ENCODE data around the gene TENT4A. TPM values are rescaled to one million over a fixed set of nuclear protein-coding genes. Genes with fewer than 3 reads are reported as not detected.

Gene TENT4A
- total and polyA plus RNA-seq, 2 experiments from 2014 or later, result 6.7 to 27.0 TPM

GRCh38 chr5:6678385-6678784 lies 34.8 kb upstream of the TENT4A start:
- TF ChIP-seq, protein P1, sequence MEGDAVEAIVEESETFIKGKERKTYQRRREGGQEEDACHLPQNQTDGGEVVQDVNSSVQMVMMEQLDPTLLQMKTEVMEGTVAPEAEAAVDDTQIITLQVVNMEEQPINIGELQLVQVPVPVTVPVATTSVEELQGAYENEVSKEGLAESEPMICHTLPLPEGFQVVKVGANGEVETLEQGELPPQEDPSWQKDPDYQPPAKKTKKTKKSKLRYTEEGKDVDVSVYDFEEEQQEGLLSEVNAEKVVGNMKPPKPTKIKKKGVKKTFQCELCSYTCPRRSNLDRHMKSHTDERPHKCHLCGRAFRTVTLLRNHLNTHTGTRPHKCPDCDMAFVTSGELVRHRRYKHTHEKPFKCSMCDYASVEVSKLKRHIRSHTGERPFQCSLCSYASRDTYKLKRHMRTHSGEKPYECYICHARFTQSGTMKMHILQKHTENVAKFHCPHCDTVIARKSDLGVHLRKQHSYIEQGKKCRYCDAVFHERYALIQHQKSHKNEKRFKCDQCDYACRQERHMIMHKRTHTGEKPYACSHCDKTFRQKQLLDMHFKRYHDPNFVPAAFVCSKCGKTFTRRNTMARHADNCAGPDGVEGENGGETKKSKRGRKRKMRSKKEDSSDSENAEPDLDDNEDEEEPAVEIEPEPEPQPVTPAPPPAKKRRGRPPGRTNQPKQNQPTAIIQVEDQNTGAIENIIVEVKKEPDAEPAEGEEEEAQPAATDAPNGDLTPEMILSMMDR (IDR thresholded peaks at IDR 0.05; ENCODE audit: low read depth, low read length), result no peak
- Histone ChIP-seq H3K4me3 (no peak overlapping the region), H3K27ac (no peak overlapping the region), H3K4me1 (ENCODE audit: low read depth) (no peaks in the 10 kb centered on the region), H3K36me3 (no peaks in the 10 kb centered on the region), H3K9me3 (ENCODE audit: low read depth) (no peaks in the 10 kb centered on the region), H3K27me3 (no peaks in the 10 kb centered on the region)
- DNase-seq (ENCODE audit: low read depth in 1 of 2, low spot score in 1 of 2), result no peak

DNA sequence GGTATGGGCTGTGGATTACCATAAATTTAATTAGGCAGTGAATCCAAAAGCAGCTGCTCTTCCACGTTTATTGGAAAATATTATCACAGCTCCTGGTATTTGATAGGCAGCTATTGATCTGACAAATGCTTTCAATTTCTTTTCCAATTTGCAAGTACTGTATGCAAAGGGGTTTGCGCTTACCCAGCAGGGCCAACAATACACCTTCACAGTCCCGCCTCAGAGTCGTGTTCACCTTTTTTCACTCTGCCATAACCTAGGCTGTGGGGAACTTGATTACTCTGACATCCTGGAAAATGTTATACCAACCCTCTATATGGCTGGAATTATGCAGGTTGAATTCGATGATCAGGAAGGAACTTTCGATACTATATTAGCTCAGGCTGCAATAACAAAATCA lies 32.3 kb upstream of the TENT4A start:
- no peak overlapping the region for H3K4me3 ChIP-seq
- no peaks in the 10 kb centered on the region for H3K36me3 ChIP-seq
- peaks cover 2% of the 10 kb centered on the region for H3K27me3 ChIP-seq
- no peak overlapping the region for H3K27ac ChIP-seq
- H3K9me3 ChIP-seq (ENCODE audit: low read depth), result no peaks in the 10 kb centered on the region
- TF ChIP-seq, protein P1 (IDR thresholded peaks at IDR 0.05; ENCODE audit: low read depth, low read length), result no peak
- no peaks in the 10 kb centered on the region for H3K4me1 ChIP-seq (ENCODE audit: low read depth)
- DNase-seq (ENCODE audit: low read depth in 1 of 2, low spot score in 1 of 2), result no peak

GRCh38 chr5:6681682-6682081 lies 31.6 kb upstream of the TENT4A start:
- Histone ChIP-seq H3K4me1 (ENCODE audit: low read depth) (no peaks in the 10 kb centered on the region), H3K27me3 (peaks cover 2% of the 10 kb centered on the region), H3K27ac (no peak overlapping the region), H3K9me3 (ENCODE audit: low read depth) (no peaks in the 10 kb centered on the region), H3K36me3 (no peaks in the 10 kb centered on the region), H3K4me3 (no peak overlapping the region)
- no peak for DNase-seq (ENCODE audit: low read depth in 1 of 2, low spot score in 1 of 2)
- TF ChIP-seq, protein P1 (IDR thresholded peaks at IDR 0.05; ENCODE audit: low read depth, low read length), result no peak

GRCh38 chr5:6682239-6682638 lies 31.0 kb upstream of the TENT4A start:
- Histone ChIP-seq H3K4me3 (no peak overlapping the region), H3K36me3 (no peaks in the 10 kb centered on the region)
- no peak for DNase-seq (ENCODE audit: low read depth in 1 of 2, low spot score in 1 of 2)

DNA sequence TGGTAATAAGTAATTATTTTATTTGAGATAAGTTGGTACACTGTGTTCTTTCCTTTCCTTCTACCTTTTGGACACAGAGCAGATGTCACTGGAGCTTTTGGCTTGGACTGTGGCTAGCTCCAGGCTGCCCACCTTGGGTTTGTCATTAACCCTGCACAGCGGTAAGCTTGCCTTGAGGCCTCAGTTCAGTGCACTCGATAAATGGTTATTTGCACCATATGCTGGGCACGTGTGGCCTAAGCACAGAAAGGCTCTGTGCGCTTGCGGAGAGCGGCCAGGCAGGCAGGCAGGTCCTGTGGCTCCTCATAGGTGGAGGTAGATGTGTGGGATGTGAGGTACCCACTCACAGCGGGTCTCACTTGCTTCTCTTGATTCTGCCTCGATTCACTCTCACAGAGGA lies 30.0 kb upstream of the TENT4A start:
- H3K27ac ChIP-seq, result no peak overlapping the region
- peaks cover 8% of the 10 kb centered on the region for H3K27me3 ChIP-seq
- TF ChIP-seq, protein P1 (IDR thresholded peaks at IDR 0.05; ENCODE audit: low read depth, low read length), result no peak
- no peaks in the 10 kb centered on the region for H3K36me3 ChIP-seq
- H3K4me3 ChIP-seq, result no peak overlapping the region
- H3K4me1 ChIP-seq (ENCODE audit: low read depth), result no peaks in the 10 kb centered on the region
- H3K9me3 ChIP-seq (ENCODE audit: low read depth), result no peaks in the 10 kb centered on the region
- no peak for DNase-seq (ENCODE audit: low read depth in 1 of 2, low spot score in 1 of 2)

More at GRCh38 chr5:6682239-6682638, 31.0 kb upstream of the TENT4A start:
- TF ChIP-seq, protein P1 (IDR thresholded peaks at IDR 0.05; ENCODE audit: low read depth, low read length), result no peak
- Histone ChIP-seq H3K9me3 (ENCODE audit: low read depth) (no peaks in the 10 kb centered on the region), H3K4me1 (ENCODE audit: low read depth) (no peaks in the 10 kb centered on the region), H3K27me3 (peaks cover 2% of the 10 kb centered on the region), H3K27ac (no peak overlapping the region)

DNA sequence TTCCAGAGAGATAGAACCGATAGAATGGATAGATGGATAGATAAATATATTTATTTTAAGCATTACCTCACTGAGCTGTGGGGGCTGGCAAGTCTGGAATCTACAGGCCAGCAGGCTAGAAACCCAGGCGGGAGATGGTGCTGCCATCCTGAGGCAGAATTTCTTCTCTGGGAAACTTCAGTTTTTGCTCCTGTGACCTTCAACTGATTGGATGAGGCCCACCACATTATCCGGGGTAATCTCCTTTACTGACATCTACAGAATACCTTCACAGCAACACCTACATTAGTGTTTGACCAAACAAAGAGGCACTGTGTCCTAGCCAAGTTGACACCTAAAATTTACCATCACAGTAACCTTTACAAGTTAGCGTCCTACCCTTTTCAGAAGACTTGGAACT lies 29.2 kb upstream of the TENT4A start:
- Histone ChIP-seq H3K27me3 (peaks cover 13% of the 10 kb centered on the region), H3K4me3 (no peak overlapping the region)

More for the DNA sequence above, 29.2 kb upstream of the TENT4A start:
- no peaks in the 10 kb centered on the region for H3K4me1 ChIP-seq (ENCODE audit: low read depth)
- no peaks in the 10 kb centered on the region for H3K9me3 ChIP-seq (ENCODE audit: low read depth)
- H3K27ac ChIP-seq, result no peak overlapping the region
- H3K36me3 ChIP-seq, result no peaks in the 10 kb centered on the region
- DNase-seq (ENCODE audit: low read depth in 1 of 2, low spot score in 1 of 2), result no peak
- TF ChIP-seq, protein P1 (IDR thresholded peaks at IDR 0.05; ENCODE audit: low read depth, low read length), result no peak
